K562 (cell line): ENCODE results near the gene PDE4A. TPM values are rescaled to one million over a fixed set of nuclear protein-coding genes. Genes with fewer than 3 reads are reported as not detected.

Source experiments
- ATAC-seq: fragments of 200-7000 bp; cut with Tn5 transposase; 3 replicates; pipeline ENCODE4 v1.9.1; 2020; ENCODE audit warnings: moderate library complexity
- BruUV-seq: library from RNA; stranded (reverse); fragments of 400-500 nt; replicated peaks from 2 replicates; lab custom pipeline; 2021; lab: Mats Ljungman, UMichigan
- CTCF ChIA-PET: fragments of 300-600 bp; formaldehyde crosslinking; extraction: SDS; loops from one replicate; lab custom pipeline; 2021; ENCODE audit warnings: low intra/inter-chr PET ratio; lab: Yijun Ruan, JAX
- POLR2A ChIA-PET: fragments of 300-600, 350-650 bp; sonication (Branson Sonifier 250); formaldehyde crosslinking; extraction: SDS; loops from one replicate; lab custom pipeline; 2021; ENCODE audit warnings: antibody characterized with exemption, inconsistent platforms; lab: Yijun Ruan, JAX
- DNase-seq, 4 experiments: peaks; one replicate each; pipeline versions ENCODE4 v3.0.0 to v3.0.0-alpha.2; 2011 to 2018; ENCODE audit warnings: low spot score in 3 of 4, mixed read lengths in 3 of 4; ENCODE audit errors: extremely low read depth in 1 of 4
- FAIRE-seq: peaks from 2 replicates; lab custom pipeline; 2011; peaks lifted over from hg19 to GRCh38; lab: Jason Lieb, UNC
- H2AFZ ChIP-seq: 2 replicates; pipeline ENCODE4 v1.6.0; 2011; ENCODE audit warnings: low read depth, low read length, control low read depth, inconsistent platforms
- H3K27ac ChIP-seq: fragments of 200-600 bp; 3 replicates; pipeline ENCODE4 v1.8.0; 2011; ENCODE audit warnings: low read depth, mild to moderate bottlenecking, control low read depth, inconsistent platforms, low read length, moderate library complexity, mixed read lengths; ENCODE audit errors: extremely low read depth
- H3K27me3 ChIP-seq, 2 experiments: fragments of 300-600 bp in 1 of 2; 2 replicates in 1 of 2; 3 replicates in 1 of 2; pipeline versions ENCODE4 v1.6.0 to v1.8.0; 2011; ENCODE audit warnings: inconsistent platforms in 2 of 2, low read length in 2 of 2, mild to moderate bottlenecking in 1 of 2, mixed read lengths in 1 of 2, moderate library complexity in 1 of 2; ENCODE audit not compliant: control insufficient read depth in 2 of 2, insufficient read depth in 2 of 2
- H3K36me3 ChIP-seq: fragments of 300-600 bp; 3 replicates; pipeline ENCODE4 v1.8.0; 2011; ENCODE audit warnings: mild to moderate bottlenecking, low read length, inconsistent platforms; ENCODE audit not compliant: control insufficient read depth, insufficient read depth
- H3K4me1 ChIP-seq, 2 experiments: fragments of 200-600 bp in 1 of 2; replicated peaks in 1 of 2; 2 replicates in 1 of 2; 3 replicates in 1 of 2; pipeline versions ENCODE4 v1.5.1 to v1.8.0; 2011; ENCODE audit warnings: inconsistent platforms in 2 of 2, low read length in 2 of 2, mild to moderate bottlenecking in 1 of 2, mixed read lengths in 1 of 2, moderate library complexity in 1 of 2; ENCODE audit not compliant: control insufficient read depth in 2 of 2, insufficient read depth in 2 of 2
- H3K4me2 ChIP-seq: 2 replicates; pipeline ENCODE4 v1.6.1; 2011; ENCODE audit warnings: low read length, control low read depth, inconsistent platforms, mixed read lengths; ENCODE audit not compliant: insufficient read depth
- H3K4me3 ChIP-seq: fragments of 200-600 bp; sonication (generic), shearing (Covaris generic); 2 replicates; pipeline ENCODE4 v1.5.1; 2016; ENCODE audit warnings: control low read depth, inconsistent platforms
- H3K79me2 ChIP-seq: fragments of 200-600 bp; 3 replicates; pipeline ENCODE4 v1.8.0; 2011; ENCODE audit warnings: low read length, inconsistent platforms; ENCODE audit not compliant: control insufficient read depth, insufficient read depth
- H3K9ac ChIP-seq, 2 experiments: 2 replicates each; pipeline versions ENCODE4 v1.6.0 to v1.6.1; 2011; ENCODE audit warnings: low read depth in 2 of 2, low read length in 2 of 2, control low read depth in 1 of 2, inconsistent platforms in 1 of 2, mild to moderate bottlenecking in 1 of 2, mixed read lengths in 1 of 2; ENCODE audit not compliant: insufficient read depth in 1 of 2
- H3K9me1 ChIP-seq: one replicate; pipeline ENCODE4 v1.6.0; 2011; ENCODE audit warnings: inconsistent platforms, mild to moderate bottlenecking, low read length, moderate library complexity; ENCODE audit not compliant: control insufficient read depth, insufficient read depth
- H3K9me3 ChIP-seq: replicated peaks from 2 replicates; pipeline ENCODE4 v1.5.1; 2011; ENCODE audit warnings: low read depth, low read length, inconsistent platforms; ENCODE audit not compliant: control insufficient read depth, insufficient read depth
- H4K20me1 ChIP-seq: replicated peaks from 2 replicates; pipeline ENCODE4 v1.6.1; 2011; ENCODE audit warnings: low read length, inconsistent platforms, mixed read lengths; ENCODE audit not compliant: control insufficient read depth, insufficient read depth
- CHD2 ChIP-seq: IDR thresholded peaks from 2 replicates; pipeline ENCODE4 v1.6.1; 2011; ENCODE audit warnings: low read depth, low read length
- MEF2A ChIP-seq: IDR thresholded peaks from 2 replicates; pipeline ENCODE4 v1.6.1; 2011; ENCODE audit warnings: low read depth, mild to moderate bottlenecking, low read length, moderate library complexity; ENCODE audit not compliant: control insufficient read depth
- MEF2D ChIP-seq: conservative IDR thresholded peaks from 2 replicates; pipeline ENCODE4 v1.6.1; 2016; ENCODE audit warnings: low read depth, missing genetic modification characterization, missing compliant biosample characterization
- SOX6 ChIP-seq: fragments of 450-650 bp; IDR thresholded peaks from 2 replicates; pipeline ENCODE4 v1.6.1; 2014; ENCODE audit warnings: mild to moderate bottlenecking
- ZNF384 ChIP-seq: IDR thresholded peaks from 2 replicates; pipeline ENCODE4 v1.6.1; 2012; ENCODE audit warnings: low read depth, low read length, improper control_type of control experiment
- whole genome bisulfite sequencing: fragments of 100-300 bp; shearing (Covaris generic); methylation state at CpG from one replicate; pipeline ENCODE4 v1.1.6; 2016; ENCODE audit warnings: low coverage, mixed read lengths; ENCODE audit not compliant: insufficient coverage; ENCODE audit errors: missing lambda C conversion rate; 5-methylcytosine and 5-hydroxymethylcytosine counted together
- in situ Hi-C: fragments of 300-500 bp; cut with MboI; formaldehyde crosslinking; loops from 4 replicates; pipeline ENCODE4 v1.15.0; 2018; ENCODE audit warnings: inconsistent platforms, mixed read lengths
- intact Hi-C: fragments of 100-400 bp; cut with micrococcal nuclease; formaldehyde crosslinking; loops from 2 replicates; pipeline ENCODE4 v1.14.2; 2022
- polyA plus RNA-seq, 8 experiments: library from polyadenylated mRNA; depleted of rRNA in 4 of 8; stranded (reverse) in 5 of 8; unstranded in 3 of 8; fragments of >200 nt; fragmentation: Nextera tagmentation in 2 of 8; fragmentation: Illumina TruSeq in 1 of 8; extraction: Ambion mirVana in 2 of 8; extraction: Trizol in 1 of 8; gene quantifications; 2 replicates each; pipeline versions ENCODE4 v1.2.1 to v1.2.3, GENCODE V29; 2011 to 2014; ENCODE audit warnings: inconsistent platforms in 1 of 8, missing spikeins in 1 of 8
- total RNA-seq, 7 experiments: library from RNA; depleted of rRNA in 6 of 7; stranded (reverse); fragments of >200 nt in 6 of 7; fragmentation: Illumina TruSeq in 2 of 7; extraction: Trizol in 2 of 7; gene quantifications; 2 replicates each; pipeline versions ENCODE4 v1.2.1 to v1.2.3, GENCODE V29; 2011 to 2021; ENCODE audit warnings: low replicate concordance in 1 of 7
- TF ChIP-seq, protein P1 (sequence below): sonication (generic); formaldehyde crosslinking; IDR thresholded peaks from 2 replicates; pipeline ENCODE4 v1.8.1; 2023; ENCODE audit warnings: mild to moderate bottlenecking, missing genetic modification reagents
- TF ChIP-seq, protein P2 (sequence below): IDR thresholded peaks from 3 replicates; pipeline ENCODE4 v1.6.1; 2011; ENCODE audit warnings: borderline replicate concordance, mild to moderate bottlenecking; ENCODE audit not compliant: insufficient read length, insufficient read depth

The PDE4A gene
- total and polyA plus RNA-seq, 9 of the 15 experiments (the other 6 are each of a cell fraction or from before 2014, with no cell fraction given): 0.66 to 26.9 (median 4.6) TPM

DNA sequence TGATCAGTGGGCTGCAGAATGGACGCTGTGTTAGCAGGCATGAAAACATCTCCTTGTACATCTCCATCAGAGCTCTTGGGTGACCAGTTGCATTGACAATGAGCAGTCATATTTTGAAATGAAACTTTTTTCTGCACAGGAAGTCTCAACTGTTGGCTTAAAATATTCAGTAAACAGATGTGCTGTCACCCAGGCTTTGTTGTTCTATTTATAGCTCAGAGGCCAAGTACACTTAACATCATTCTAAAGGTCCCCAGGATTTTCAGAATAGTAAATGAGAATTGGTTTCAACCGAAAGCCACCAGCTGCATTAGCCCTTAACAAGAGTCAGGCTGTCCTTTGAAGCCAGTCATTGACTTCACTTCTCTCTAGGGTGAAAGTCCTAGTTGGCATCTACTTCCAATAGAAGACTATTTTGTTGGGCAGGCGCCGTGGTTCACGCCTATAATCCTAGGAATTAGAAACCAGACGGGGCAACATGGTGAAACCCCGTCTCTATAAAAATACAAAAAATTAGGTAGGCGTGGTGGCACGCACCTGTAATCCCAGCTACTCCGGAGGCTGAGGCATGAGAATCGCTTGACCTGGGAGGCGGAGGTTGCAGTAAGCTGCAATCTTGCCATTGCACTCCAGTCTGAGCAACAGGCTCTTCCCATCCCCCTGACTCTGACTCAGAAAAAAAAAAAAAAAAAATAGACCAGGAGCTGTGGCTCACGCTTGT, 7.9 kb upstream of the PDE4A start:
- DNase-seq: no peak
- no peak for ATAC-seq
- BruUV-seq: no TSS peak
- 0 out of 2 replicates have a peak, but pooled peaks have one; percentile 34 for TF ChIP-seq SOX6
- peak; percentile 25; the same call in 1 of the 2 replicates for TF ChIP-seq ZNF384
- no peak for TF ChIP-seq CHD2
- TF ChIP-seq, protein P1, sequence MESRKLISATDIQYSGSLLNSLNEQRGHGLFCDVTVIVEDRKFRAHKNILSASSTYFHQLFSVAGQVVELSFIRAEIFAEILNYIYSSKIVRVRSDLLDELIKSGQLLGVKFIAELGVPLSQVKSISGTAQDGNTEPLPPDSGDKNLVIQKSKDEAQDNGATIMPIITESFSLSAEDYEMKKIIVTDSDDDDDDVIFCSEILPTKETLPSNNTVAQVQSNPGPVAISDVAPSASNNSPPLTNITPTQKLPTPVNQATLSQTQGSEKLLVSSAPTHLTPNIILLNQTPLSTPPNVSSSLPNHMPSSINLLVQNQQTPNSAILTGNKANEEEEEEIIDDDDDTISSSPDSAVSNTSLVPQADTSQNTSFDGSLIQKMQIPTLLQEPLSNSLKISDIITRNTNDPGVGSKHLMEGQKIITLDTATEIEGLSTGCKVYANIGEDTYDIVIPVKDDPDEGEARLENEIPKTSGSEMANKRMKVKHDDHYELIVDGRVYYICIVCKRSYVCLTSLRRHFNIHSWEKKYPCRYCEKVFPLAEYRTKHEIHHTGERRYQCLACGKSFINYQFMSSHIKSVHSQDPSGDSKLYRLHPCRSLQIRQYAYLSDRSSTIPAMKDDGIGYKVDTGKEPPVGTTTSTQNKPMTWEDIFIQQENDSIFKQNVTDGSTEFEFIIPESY (CRISPR knock-in tag): 0 out of 2 replicates have a peak, but pooled peaks have one; percentile 10
- TF ChIP-seq MEF2D (tag): peak; percentile 51; the same call in 1 of the 2 replicates
- TF ChIP-seq MEF2A: peak; percentile 91
- TF ChIP-seq, protein P2, sequence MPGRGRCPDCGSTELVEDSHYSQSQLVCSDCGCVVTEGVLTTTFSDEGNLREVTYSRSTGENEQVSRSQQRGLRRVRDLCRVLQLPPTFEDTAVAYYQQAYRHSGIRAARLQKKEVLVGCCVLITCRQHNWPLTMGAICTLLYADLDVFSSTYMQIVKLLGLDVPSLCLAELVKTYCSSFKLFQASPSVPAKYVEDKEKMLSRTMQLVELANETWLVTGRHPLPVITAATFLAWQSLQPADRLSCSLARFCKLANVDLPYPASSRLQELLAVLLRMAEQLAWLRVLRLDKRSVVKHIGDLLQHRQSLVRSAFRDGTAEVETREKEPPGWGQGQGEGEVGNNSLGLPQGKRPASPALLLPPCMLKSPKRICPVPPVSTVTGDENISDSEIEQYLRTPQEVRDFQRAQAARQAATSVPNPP: no peak
- Histone ChIP-seq H3K9ac (no peak overlapping the region), H3K4me1 (peaks cover 18 to 27% of the 10 kb centered on the region in 2 experiments), H3K4me2 (no peak overlapping the region), H3K9me3 (peaks cover 4% of the 10 kb centered on the region), H3K27me3 (no peaks in the 10 kb centered on the region), H2AFZ (no peak overlapping the region), H3K79me2 (peaks cover 6% of the 10 kb centered on the region; the same call in 2 of the 3 replicates), H3K9me1 (no peaks in the 10 kb centered on the region), H3K27ac (peak overlapping the region; percentile 55; the same call in 1 of the 3 replicates), H4K20me1 (no peaks in the 10 kb centered on the region), H3K4me3 (no peak overlapping the region), H3K36me3 (no peaks in the 10 kb centered on the region; the same call in 2 of the 3 replicates)
- in situ Hi-C loops (no loop called here), intact Hi-C loops (no loop called here)
- ChIA-PET POLR2A (interaction anchor here (0.6 to 2.7 kb wide), 4 partner anchors 9 to 306 kb away, joined by 3 to 9 read pairs (median 6); partner anchors contain the start of gene CDC37), CTCF (no interaction called here)
- 47% methylated on average over 11 of the region's 13 CpGs for WGBS
- no peak for FAIRE-seq
